OCI-LY1 (cell line): Measurements from ENCODE around the gene CEACAM20.

Experiments used
- H2AFZ ChIP-seq: fragments of 200-600 bp; sonication (generic), shearing (Covaris generic); 2 replicates; pipeline ENCODE4 v1.6.0; 2014; ENCODE audit warnings: antibody characterized with exemption, mild to moderate bottlenecking, low read length
- H3F3A ChIP-seq: fragments of 200-600 bp; sonication (generic), shearing (Covaris generic); 2 replicates; pipeline ENCODE4 v1.6.0; 2014; ENCODE audit warnings: mild to moderate bottlenecking, antibody characterized with exemption, low read length, moderate library complexity; ENCODE audit not compliant: insufficient read depth
- H3K27ac ChIP-seq: fragments of 200-600 bp; sonication (generic); 2 replicates; pipeline ENCODE4 v1.5.1; 2014; ENCODE audit warnings: low read length, mixed run types, mild to moderate bottlenecking, low read depth; ENCODE audit not compliant: poor library complexity, severe bottlenecking
- H3K27me3 ChIP-seq: fragments of 200-600 bp; sonication (generic); 2 replicates; pipeline ENCODE4 v1.6.0; 2014; ENCODE audit warnings: antibody characterized with exemption, mild to moderate bottlenecking, low read length, moderate library complexity; ENCODE audit not compliant: insufficient read depth
- H3K36me3 ChIP-seq: fragments of 200-600 bp; sonication (generic); 2 replicates; pipeline ENCODE4 v1.6.1; 2014; ENCODE audit warnings: mild to moderate bottlenecking, antibody characterized with exemption, low read length, moderate library complexity, mixed read lengths; ENCODE audit not compliant: insufficient read depth
- H3K4me1 ChIP-seq: fragments of 200-600 bp; sonication (generic); 2 replicates; pipeline ENCODE4 v1.5.1; 2014; ENCODE audit warnings: mild to moderate bottlenecking, low read length, moderate library complexity; ENCODE audit not compliant: insufficient read depth, severe bottlenecking
- H3K4me2 ChIP-seq: fragments of 200-600 bp; sonication (generic), shearing (Covaris generic); 2 replicates; pipeline ENCODE4 v1.6.1; 2014; ENCODE audit warnings: low read length
- H3K4me3 ChIP-seq: fragments of 200-600 bp; sonication (generic); 2 replicates; pipeline ENCODE4 v1.5.1; 2014; ENCODE audit warnings: low read length, low read depth, mild to moderate bottlenecking, mixed read lengths; ENCODE audit not compliant: poor library complexity, severe bottlenecking
- H3K79me2 ChIP-seq: fragments of 200-600 bp; shearing (Covaris generic); 2 replicates; pipeline ENCODE4 v1.6.1; 2016; ENCODE audit warnings: mixed run types, low read length, mixed read lengths; ENCODE audit not compliant: insufficient read depth
- H3K9ac ChIP-seq: fragments of 200-600 bp; sonication (generic), shearing (Covaris generic); 2 replicates; pipeline ENCODE4 v1.6.1; 2014; ENCODE audit warnings: mild to moderate bottlenecking, low read length, mixed read lengths
- H3K9me2 ChIP-seq: fragments of 200-600 bp; sonication (generic), shearing (Covaris generic); 2 replicates; pipeline ENCODE4 v1.6.1; 2014; ENCODE audit warnings: low read depth, mild to moderate bottlenecking, low read length, mixed read lengths
- H3K9me3 ChIP-seq: fragments of 200-600 bp; shearing (Covaris generic); 2 replicates; pipeline ENCODE4 v1.6.1; 2014; ENCODE audit warnings: low read length, mixed read lengths
- H4K20me1 ChIP-seq: fragments of 200-600 bp; sonication (generic), shearing (Covaris generic); 2 replicates; pipeline ENCODE4 v1.6.0; 2016; ENCODE audit warnings: mild to moderate bottlenecking, low read length; ENCODE audit not compliant: insufficient read depth
- EZH2 ChIP-seq: fragments of 200-600 bp; sonication (generic), shearing (Covaris generic); IDR thresholded peaks from 2 replicates; pipeline ENCODE4 v1.8.0; 2017; ENCODE audit warnings: borderline replicate concordance, mixed run types, mild to moderate bottlenecking, antibody characterized with exemption, low read length, moderate library complexity, mixed read lengths
- TF ChIP-seq, protein P1 (sequence below): fragments of 200-600 bp; sonication (generic), shearing (Covaris generic); IDR thresholded peaks from 2 replicates; pipeline ENCODE4 v1.5.1; 2017; ENCODE audit warnings: mild to moderate bottlenecking, antibody characterized with exemption, low read length, moderate library complexity, mixed read lengths

CEACAM20 gene

DNA sequence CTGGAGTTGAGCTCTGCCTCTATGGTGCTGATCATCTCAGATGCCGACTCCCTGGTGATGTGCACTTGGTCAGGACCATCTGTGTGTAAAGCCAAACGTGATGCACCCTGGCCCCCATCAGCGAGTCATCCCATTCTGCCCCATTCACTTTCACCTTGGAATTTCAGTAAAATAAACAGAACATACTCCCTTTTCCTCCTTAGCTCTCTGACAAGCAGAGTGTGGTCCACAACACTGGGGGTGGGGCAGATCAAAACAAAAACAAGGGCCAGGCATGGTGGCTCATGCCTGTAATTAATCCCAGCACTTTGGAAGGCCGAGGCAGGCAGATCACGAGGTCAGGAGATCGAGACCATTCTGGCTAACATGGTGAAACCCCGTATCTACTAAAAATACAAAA, 12.3 kb downstream of the CEACAM20 start:
- Histone ChIP-seq H3K4me2 (no peak overlapping the region), H3K36me3 (no peaks in the 10 kb centered on the region), H3K27ac (no peak overlapping the region), H3K9ac (no peak overlapping the region), H3F3A (no peaks in the 10 kb centered on the region), H3K4me1 (no peaks in the 10 kb centered on the region), H3K4me3 (no peak overlapping the region), H3K27me3 (no peaks in the 10 kb centered on the region), H3K9me2 (no peaks in the 10 kb centered on the region), H2AFZ (no peak overlapping the region), H4K20me1 (no peaks in the 10 kb centered on the region), H3K79me2 (no peaks in the 10 kb centered on the region), H3K9me3 (no peaks in the 10 kb centered on the region)
- TF ChIP-seq, protein P1, sequence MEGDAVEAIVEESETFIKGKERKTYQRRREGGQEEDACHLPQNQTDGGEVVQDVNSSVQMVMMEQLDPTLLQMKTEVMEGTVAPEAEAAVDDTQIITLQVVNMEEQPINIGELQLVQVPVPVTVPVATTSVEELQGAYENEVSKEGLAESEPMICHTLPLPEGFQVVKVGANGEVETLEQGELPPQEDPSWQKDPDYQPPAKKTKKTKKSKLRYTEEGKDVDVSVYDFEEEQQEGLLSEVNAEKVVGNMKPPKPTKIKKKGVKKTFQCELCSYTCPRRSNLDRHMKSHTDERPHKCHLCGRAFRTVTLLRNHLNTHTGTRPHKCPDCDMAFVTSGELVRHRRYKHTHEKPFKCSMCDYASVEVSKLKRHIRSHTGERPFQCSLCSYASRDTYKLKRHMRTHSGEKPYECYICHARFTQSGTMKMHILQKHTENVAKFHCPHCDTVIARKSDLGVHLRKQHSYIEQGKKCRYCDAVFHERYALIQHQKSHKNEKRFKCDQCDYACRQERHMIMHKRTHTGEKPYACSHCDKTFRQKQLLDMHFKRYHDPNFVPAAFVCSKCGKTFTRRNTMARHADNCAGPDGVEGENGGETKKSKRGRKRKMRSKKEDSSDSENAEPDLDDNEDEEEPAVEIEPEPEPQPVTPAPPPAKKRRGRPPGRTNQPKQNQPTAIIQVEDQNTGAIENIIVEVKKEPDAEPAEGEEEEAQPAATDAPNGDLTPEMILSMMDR, result no peak
- no peak for TF ChIP-seq EZH2

DNA sequence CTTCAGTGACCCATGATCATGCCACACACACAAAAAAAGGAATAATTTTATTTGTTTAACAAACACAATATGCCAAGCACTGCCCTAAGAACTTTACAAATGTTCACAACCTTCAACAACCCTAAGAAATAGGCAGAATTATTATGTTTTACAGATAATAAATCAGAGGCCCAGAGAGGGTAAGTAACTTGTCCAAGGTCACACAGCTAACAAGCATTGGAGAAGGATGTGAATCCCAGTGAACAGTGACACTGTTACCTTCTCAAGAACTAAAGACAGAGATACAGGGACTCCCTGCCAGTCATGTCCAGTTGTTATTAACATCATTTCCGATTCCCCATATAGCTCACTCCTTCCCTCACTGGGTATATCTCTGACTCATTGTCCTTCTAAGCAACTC, 13.6 kb downstream of the CEACAM20 start:
- Histone ChIP-seq H3K27ac (no peak overlapping the region), H3K9me2 (no peaks in the 10 kb centered on the region), H3K79me2 (no peaks in the 10 kb centered on the region), H3K27me3 (no peaks in the 10 kb centered on the region), H3K4me2 (no peak overlapping the region), H3K9me3 (no peaks in the 10 kb centered on the region), H3K36me3 (no peaks in the 10 kb centered on the region), H3K4me1 (no peaks in the 10 kb centered on the region), H3K4me3 (no peak overlapping the region), H4K20me1 (no peaks in the 10 kb centered on the region), H3F3A (no peaks in the 10 kb centered on the region), H2AFZ (no peak overlapping the region), H3K9ac (no peak overlapping the region)
- TF ChIP-seq, protein P1, result no peak
- no peak for TF ChIP-seq EZH2

DNA sequence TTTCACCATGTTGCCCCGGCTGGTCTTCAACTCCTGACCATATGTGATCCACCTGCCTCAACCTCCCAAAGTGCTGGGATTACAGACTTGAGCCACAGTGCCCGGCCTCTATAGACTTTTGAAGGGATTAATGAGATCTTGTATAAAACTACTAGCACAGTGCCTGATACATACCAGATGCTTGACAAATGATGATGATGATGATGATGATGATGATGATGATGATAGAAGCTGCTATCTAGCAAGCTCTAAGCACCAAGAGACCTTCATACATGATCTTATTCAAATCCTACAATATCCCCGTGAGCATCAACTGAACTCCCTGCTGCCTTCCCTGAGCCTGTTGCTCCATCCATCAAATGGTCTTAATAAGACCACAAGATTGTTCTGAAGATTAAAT, 14.4 kb downstream of the CEACAM20 start:
- H4K20me1 ChIP-seq, result no peaks in the 10 kb centered on the region
- H3K9me2 ChIP-seq, result no peaks in the 10 kb centered on the region
- no peaks in the 10 kb centered on the region for H3K9me3 ChIP-seq
- no peaks in the 10 kb centered on the region for H3F3A ChIP-seq
- H3K79me2 ChIP-seq, result no peaks in the 10 kb centered on the region
- H2AFZ ChIP-seq, result no peak overlapping the region
- no peaks in the 10 kb centered on the region for H3K36me3 ChIP-seq
- H3K4me1 ChIP-seq, result no peaks in the 10 kb centered on the region
- TF ChIP-seq EZH2, result no peak
- TF ChIP-seq, protein P1, result no peak
- H3K4me2 ChIP-seq, result no peak overlapping the region
- no peak overlapping the region for H3K4me3 ChIP-seq
- no peaks in the 10 kb centered on the region for H3K27me3 ChIP-seq
- no peak overlapping the region for H3K9ac ChIP-seq
- no peak overlapping the region for H3K27ac ChIP-seq
